ENCODE data around the gene SS18L1.

GRCh38 chr20:62141397-62142251 lies 1.9 kb upstream of the SS18L1 start:
- TF ChIP-seq GATA2 (IDR thresholded peaks at IDR 0.05; ENCODE audit: low read depth, low read length) (no peak), GATA3 (IDR thresholded peaks at IDR 0.05; ENCODE audit: low read depth, low read length) (no peak)
